Measurements from ENCODE around the gene LHPP.

Gene LHPP

GRCh38 chr10:124565565-124566221, 104.1 kb downstream of the LHPP start:
- H3K36me3 ChIP-seq (ENCODE audit: control insufficient read depth, insufficient read depth, low read length): no peaks in the 10 kb centered on the region
- no peak overlapping the region for H3K4me3 ChIP-seq (replicated peaks; ENCODE audit: low read depth, low read length)
- DNase-seq (ENCODE audit: extremely low read depth, insufficient read length): no peak
- H3K27me3 ChIP-seq (replicated peaks; ENCODE audit: control insufficient read depth, insufficient read depth, low read length): no peaks in the 10 kb centered on the region
- peak; percentile 58 for TF ChIP-seq CTCF (IDR thresholded peaks at IDR 0.05; ENCODE audit: insufficient read depth, low read length, poor library complexity, severe bottlenecking)

- no peaks in the 10 kb centered on the region for H3K36me3 ChIP-seq (ENCODE audit: control insufficient read depth, insufficient read depth, low read length)
- no peaks in the 10 kb centered on the region for H3K27me3 ChIP-seq (replicated peaks; ENCODE audit: control insufficient read depth, insufficient read depth, low read length)
- TF ChIP-seq CTCF (IDR thresholded peaks at IDR 0.05; ENCODE audit: insufficient read depth, low read length, poor library complexity, severe bottlenecking): no peak
- no peak overlapping the region for H3K4me3 ChIP-seq (replicated peaks; ENCODE audit: low read depth, low read length)
- DNase-seq (ENCODE audit: extremely low read depth, insufficient read length): no peak
These were observed 104.7 kb downstream of the LHPP start for GRCh38 chr10:124566222-124566888.

- H3K27me3 ChIP-seq (replicated peaks; ENCODE audit: control insufficient read depth, insufficient read depth, low read length): no peaks in the 10 kb centered on the region; the same call in 1 of the 2 replicates
- DNase-seq (ENCODE audit: extremely low read depth, insufficient read length): no peak
- H3K36me3 ChIP-seq (ENCODE audit: control insufficient read depth, insufficient read depth, low read length): no peaks in the 10 kb centered on the region
- H3K4me3 ChIP-seq (replicated peaks; ENCODE audit: low read depth, low read length): no peak overlapping the region
- TF ChIP-seq CTCF (IDR thresholded peaks at IDR 0.05; ENCODE audit: insufficient read depth, low read length, poor library complexity, severe bottlenecking): no peak
These were observed 105.6 kb downstream of the LHPP start for GRCh38 chr10:124566981-124567835.

GRCh38 chr10:124568339-124568738, 106.7 kb downstream of the LHPP start:
- no peak for TF ChIP-seq CTCF (IDR thresholded peaks at IDR 0.05; ENCODE audit: insufficient read depth, low read length, poor library complexity, severe bottlenecking)
- Histone ChIP-seq H3K4me3 (replicated peaks; ENCODE audit: low read depth, low read length) (no peak overlapping the region), H3K27me3 (replicated peaks; ENCODE audit: control insufficient read depth, insufficient read depth, low read length) (no peaks in the 10 kb centered on the region; the same call in 1 of the 2 replicates), H3K36me3 (ENCODE audit: control insufficient read depth, insufficient read depth, low read length) (no peaks in the 10 kb centered on the region)
- no peak for DNase-seq (ENCODE audit: extremely low read depth, insufficient read length)

GRCh38 chr10:124568848-124569622, 107.4 kb downstream of the LHPP start:
- no peak overlapping the region for H3K4me3 ChIP-seq (replicated peaks; ENCODE audit: low read depth, low read length)
- H3K27me3 ChIP-seq (replicated peaks; ENCODE audit: control insufficient read depth, insufficient read depth, low read length): no peaks in the 10 kb centered on the region; the same call in 1 of the 2 replicates
- DNase-seq (ENCODE audit: extremely low read depth, insufficient read length): no peak
- no peaks in the 10 kb centered on the region for H3K36me3 ChIP-seq (ENCODE audit: control insufficient read depth, insufficient read depth, low read length)
- no peak for TF ChIP-seq CTCF (IDR thresholded peaks at IDR 0.05; ENCODE audit: insufficient read depth, low read length, poor library complexity, severe bottlenecking)
